Karpas-422 (cell line): ENCODE measurements around the gene STAT3. TPM values are rescaled to one million over a fixed set of nuclear protein-coding genes. Genes with fewer than 3 reads are reported as not detected.

Experiments used
- DNase-seq: peaks from one replicate; pipeline ENCODE4 v3.0.0-alpha.2; 2015
- H2AFZ ChIP-seq: fragments of 200-600 bp; sonication (generic); 2 replicates; pipeline ENCODE4 v1.6.1; 2014; ENCODE audit warnings: antibody characterized with exemption, low read length, mixed read lengths
- H3K27ac ChIP-seq: fragments of 200-600 bp; sonication (generic); 2 replicates; pipeline ENCODE4 v1.5.1; 2014; ENCODE audit warnings: mild to moderate bottlenecking, low read length, moderate library complexity
- H3K27me3 ChIP-seq: fragments of 200-600 bp; sonication (generic); 2 replicates; pipeline ENCODE4 v1.6.1; 2014; ENCODE audit warnings: low read length, mixed read lengths
- H3K36me3 ChIP-seq: fragments of 200-600 bp; sonication (generic); 2 replicates; pipeline ENCODE4 v1.6.1; 2014; ENCODE audit warnings: low read length, mixed read lengths; ENCODE audit not compliant: insufficient read depth
- H3K4me1 ChIP-seq: fragments of 200-600 bp; sonication (generic); 2 replicates; pipeline ENCODE4 v1.6.1; 2014; ENCODE audit warnings: mild to moderate bottlenecking, low read length, mixed read lengths
- H3K4me2 ChIP-seq: fragments of 200-600 bp; sonication (generic); 2 replicates; pipeline ENCODE4 v1.6.1; 2014; ENCODE audit warnings: low read length, low read depth, mild to moderate bottlenecking; ENCODE audit not compliant: poor library complexity, severe bottlenecking
- H3K4me3 ChIP-seq: fragments of 200-600 bp; sonication (generic); 2 replicates; pipeline ENCODE4 v1.5.1; 2014; ENCODE audit warnings: mild to moderate bottlenecking, antibody characterized with exemption, low read length, mixed read lengths
- H3K79me2 ChIP-seq: fragments of 200-600 bp; sonication (generic); 2 replicates; pipeline ENCODE4 v1.6.1; 2014; ENCODE audit warnings: mild to moderate bottlenecking, low read length, mixed read lengths
- H3K9ac ChIP-seq: fragments of 200-600 bp; sonication (generic); 2 replicates; pipeline ENCODE4 v1.6.0; 2014; ENCODE audit warnings: low read length
- H3K9me2 ChIP-seq: fragments of 200-600 bp; sonication (generic), shearing (Covaris generic); replicated peaks from 2 replicates; pipeline ENCODE4 v1.6.0; 2014; ENCODE audit warnings: mild to moderate bottlenecking, low read length, moderate library complexity; ENCODE audit not compliant: insufficient read depth
- H3K9me3 ChIP-seq: fragments of 300-700, 200-600 bp; sonication (generic); 2 replicates; pipeline ENCODE4 v1.6.1; 2014; ENCODE audit warnings: low read length, mixed read lengths
- H4K20me1 ChIP-seq: fragments of 200-600 bp; sonication (generic); 2 replicates; pipeline ENCODE4 v1.6.1; 2014; ENCODE audit warnings: mild to moderate bottlenecking, antibody characterized with exemption, low read length, low read depth; ENCODE audit not compliant: insufficient read depth
- total RNA-seq: library from RNA; depleted of rRNA; stranded (reverse); fragments of >200 nt; shearing (Covaris generic); gene quantifications from 2 replicates; pipeline ENCODE4 v1.2.3, GENCODE V29; 2014; ENCODE audit warnings: low replicate concordance

The STAT3 gene
- total RNA-seq, 1 experiment from 2014 or later = 16.3 TPM

DNA sequence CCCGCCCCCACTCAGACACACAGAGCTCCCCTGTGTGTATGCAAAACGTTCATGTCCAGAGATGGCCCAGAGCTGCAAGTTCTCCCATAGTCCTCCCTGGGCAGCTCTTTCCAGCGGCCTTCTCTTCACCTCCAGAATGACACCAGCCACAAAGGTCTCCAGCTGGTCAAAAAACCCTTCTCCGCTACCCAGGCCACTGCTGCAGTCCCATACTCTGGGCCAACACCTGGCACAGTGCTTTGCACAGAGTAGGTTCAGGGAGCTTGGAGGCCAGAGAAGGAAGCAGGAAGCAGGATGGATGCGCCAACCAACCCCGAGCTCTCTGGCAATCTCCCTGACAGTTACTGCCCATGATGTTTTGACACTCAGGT is 110.9 kb downstream of the STAT3 start:
- Histone ChIP-seq H3K27ac (peak overlapping the region; percentile 94), H4K20me1 (no peaks in the 10 kb centered on the region), H3K27me3 (no peaks in the 10 kb centered on the region), H3K4me2 (peak overlapping the region; percentile 92), H3K9me2 (no peaks in the 10 kb centered on the region), H3K4me1 (peaks cover 46% of the 10 kb centered on the region), H3K4me3 (peak overlapping the region; percentile 81; the same call in 1 of the 2 replicates), H3K9ac (peak overlapping the region; percentile 96), H3K36me3 (no peaks in the 10 kb centered on the region), H3K79me2 (peaks cover 36% of the 10 kb centered on the region), H3K9me3 (no peaks in the 10 kb centered on the region), H2AFZ (no peak overlapping the region)
- no peak for DNase-seq

GRCh38 chr17:42276609-42277341 is 111.5 kb downstream of the STAT3 start:
- H3K4me3 ChIP-seq = peak overlapping the region; percentile 81
- peak overlapping the region; percentile 94 for H3K27ac ChIP-seq
- H3K9ac ChIP-seq = peak overlapping the region; percentile 96
- H3K4me1 ChIP-seq = peaks cover 51% of the 10 kb centered on the region
- H3K4me2 ChIP-seq = peak overlapping the region; percentile 92
- no peaks in the 10 kb centered on the region for H3K9me2 ChIP-seq
- H4K20me1 ChIP-seq = no peaks in the 10 kb centered on the region
- H3K27me3 ChIP-seq = no peaks in the 10 kb centered on the region
- H3K9me3 ChIP-seq = no peaks in the 10 kb centered on the region
- peak; percentile 68 for DNase-seq
- H3K36me3 ChIP-seq = no peaks in the 10 kb centered on the region
- 0 out of 2 replicates have a peak overlapping the region, but pooled peaks have one; percentile 5 for H2AFZ ChIP-seq
- peaks cover 41% of the 10 kb centered on the region for H3K79me2 ChIP-seq

GRCh38 chr17:42276359-42276608 is 112.0 kb downstream of the STAT3 start, which contains the start of gene STAT5B:
STAT5B (minus strand) TSS chr17:42276391; CDS start chr17:42232127, 44,264 bp downstream.
- H3K36me3 ChIP-seq = no peaks in the 10 kb centered on the region
- H2AFZ ChIP-seq = 0 out of 2 replicates have a peak within 1 kb of the TSS, but pooled peaks have one; percentile 5
- no peaks in the 10 kb centered on the region for H3K9me3 ChIP-seq
- DNase-seq = peak; percentile 92
- H3K4me3 ChIP-seq = peak within 1 kb of the TSS; percentile 96
- no peaks in the 10 kb centered on the region for H3K9me2 ChIP-seq
- peak within 1 kb of the TSS; percentile 92 for H3K4me2 ChIP-seq
- no peaks in the 10 kb centered on the region for H3K27me3 ChIP-seq
- peak within 1 kb of the TSS; percentile 96 for H3K9ac ChIP-seq
- H3K4me1 ChIP-seq = peaks cover 56% of the 10 kb centered on the region
- H4K20me1 ChIP-seq = no peaks in the 10 kb centered on the region
- peak within 1 kb of the TSS; percentile 94 for H3K27ac ChIP-seq
- H3K79me2 ChIP-seq = peaks cover 46% of the 10 kb centered on the region

GRCh38 chr17:42275527-42276358 is 112.5 kb downstream of the STAT3 start:
- peak overlapping the region; percentile 96 for H3K9ac ChIP-seq
- H3K79me2 ChIP-seq = peaks cover 51% of the 10 kb centered on the region
- H3K4me2 ChIP-seq = peak overlapping the region; percentile 92
- H3K27ac ChIP-seq = peak overlapping the region; percentile 77
- no peak overlapping the region for H2AFZ ChIP-seq
- no peaks in the 10 kb centered on the region for H3K9me3 ChIP-seq
- no peaks in the 10 kb centered on the region for H3K9me2 ChIP-seq
- H4K20me1 ChIP-seq = no peaks in the 10 kb centered on the region
- peak; percentile 75 for DNase-seq
- 0 out of 2 replicates have a peak, but pooled peaks cover under 1% of the 10 kb centered on the region for H3K36me3 ChIP-seq
- peaks cover 62% of the 10 kb centered on the region for H3K4me1 ChIP-seq
- H3K27me3 ChIP-seq = no peaks in the 10 kb centered on the region
- H3K4me3 ChIP-seq = peak overlapping the region; percentile 96

- Histone ChIP-seq H3K4me3 (peak overlapping the region; percentile 96), H2AFZ (no peak overlapping the region)
Observed at GRCh38 chr17:42274812-42275526, 113.3 kb downstream of the STAT3 start.

GRCh38 chr17:42274253-42274542 is 114.0 kb downstream of the STAT3 start:
- Histone ChIP-seq H4K20me1 (no peaks in the 10 kb centered on the region), H3K4me3 (peak overlapping the region; percentile 96), H3K27me3 (no peaks in the 10 kb centered on the region), H3K4me1 (peaks cover 65% of the 10 kb centered on the region), H3K4me2 (peak overlapping the region; percentile 92), H3K79me2 (peaks cover 67% of the 10 kb centered on the region), H3K9me2 (no peaks in the 10 kb centered on the region), H3K9ac (peak overlapping the region; percentile 96), H3K36me3 (peaks cover 9% of the 10 kb centered on the region; the same call in 1 of the 2 replicates), H3K27ac (peak overlapping the region; percentile 77), H3K9me3 (no peaks in the 10 kb centered on the region), H2AFZ (no peak overlapping the region)
- DNase-seq = no peak

More at GRCh38 chr17:42274812-42275526, 113.3 kb downstream of the STAT3 start:
- peaks cover 59% of the 10 kb centered on the region for H3K79me2 ChIP-seq
- peaks cover 65% of the 10 kb centered on the region for H3K4me1 ChIP-seq
- H4K20me1 ChIP-seq = no peaks in the 10 kb centered on the region
- peak overlapping the region; percentile 92 for H3K4me2 ChIP-seq
- H3K27me3 ChIP-seq = no peaks in the 10 kb centered on the region
- H3K36me3 ChIP-seq = peaks cover 3% of the 10 kb centered on the region; the same call in 1 of the 2 replicates
- no peaks in the 10 kb centered on the region for H3K9me3 ChIP-seq
- H3K9me2 ChIP-seq = no peaks in the 10 kb centered on the region
- H3K9ac ChIP-seq = peak overlapping the region; percentile 96
- peak overlapping the region; percentile 77 for H3K27ac ChIP-seq
- DNase-seq = peak; percentile 46

- peaks cover 11% of the 10 kb centered on the region; the same call in 1 of the 2 replicates for H3K36me3 ChIP-seq
- DNase-seq = peak; percentile 43
- H3K79me2 ChIP-seq = peaks cover 72% of the 10 kb centered on the region
- H3K9me2 ChIP-seq = no peaks in the 10 kb centered on the region
- H3K4me2 ChIP-seq = peak overlapping the region; percentile 92
- H3K4me3 ChIP-seq = peak overlapping the region; percentile 96
- no peaks in the 10 kb centered on the region for H3K9me3 ChIP-seq
- peak overlapping the region; percentile 77 for H3K27ac ChIP-seq
- H3K4me1 ChIP-seq = peaks cover 65% of the 10 kb centered on the region
- H3K27me3 ChIP-seq = no peaks in the 10 kb centered on the region
- H2AFZ ChIP-seq = no peak overlapping the region
- no peaks in the 10 kb centered on the region for H4K20me1 ChIP-seq
- peak overlapping the region; percentile 96 for H3K9ac ChIP-seq
Observed at GRCh38 chr17:42273474-42274252, 114.6 kb downstream of the STAT3 start.
